Fibroblast of upper back skin (primary cell): Measurements from ENCODE around the gene WDR87.
"Not testable (repeated sequence)": the region's sequence is repeated elsewhere in the genome, so short reads cannot be mapped to it uniquely, and the experiment has no call there.

Experiments
- DNase-seq: peaks from one replicate; pipeline ENCODE4 v3.0.0-alpha.2; 2013

Gene WDR87

DNA sequence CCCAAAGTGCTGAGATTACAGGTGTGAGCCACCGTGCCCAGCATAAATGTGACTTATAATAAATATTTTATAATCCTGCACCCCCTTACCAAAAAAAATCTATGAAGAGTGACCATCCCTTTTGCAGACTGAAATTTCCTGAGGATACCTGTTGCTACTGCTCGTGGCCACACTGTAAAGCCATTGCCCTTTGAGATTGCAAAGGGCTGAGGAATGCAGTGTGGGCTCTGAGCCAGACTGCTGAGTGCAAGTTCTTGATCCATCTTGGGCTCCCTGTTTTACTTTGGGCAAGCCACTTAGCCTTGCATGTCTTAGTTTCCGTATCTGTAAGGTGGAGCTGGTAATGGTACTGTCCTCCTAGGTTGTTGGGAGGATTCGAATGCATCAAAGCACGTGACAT lies 24.0 kb upstream of the WDR87 start:
- DNase-seq = peak; percentile 48

DNA sequence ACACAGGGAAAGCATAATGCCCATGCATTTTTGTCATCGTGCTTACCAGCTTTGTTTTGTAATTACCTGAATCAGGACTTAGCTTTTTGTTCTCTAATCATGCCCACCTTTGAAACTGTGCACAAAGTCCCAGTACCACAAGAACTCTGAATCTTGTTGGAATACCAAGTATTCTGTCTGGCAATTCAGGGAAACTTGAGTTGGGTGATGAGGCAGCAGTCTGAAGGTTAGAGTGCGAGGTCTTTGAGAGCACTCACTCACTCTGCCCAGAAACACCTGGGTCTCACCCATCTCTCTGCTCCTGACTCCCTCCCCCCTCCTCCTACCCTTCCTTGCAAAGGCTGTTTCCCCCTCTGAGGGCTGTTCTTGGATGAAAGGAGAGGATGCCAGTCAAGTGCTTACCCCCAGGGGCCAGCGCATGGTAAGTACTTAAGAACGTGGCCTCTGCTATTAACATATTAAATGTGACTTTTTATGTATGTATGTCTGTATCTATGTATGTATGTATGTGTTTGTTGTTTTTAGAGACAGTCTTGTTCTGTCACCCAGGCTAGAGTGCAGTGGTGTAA lies 23.0 kb upstream of the WDR87 start:
- DNase-seq = no peak

DNA sequence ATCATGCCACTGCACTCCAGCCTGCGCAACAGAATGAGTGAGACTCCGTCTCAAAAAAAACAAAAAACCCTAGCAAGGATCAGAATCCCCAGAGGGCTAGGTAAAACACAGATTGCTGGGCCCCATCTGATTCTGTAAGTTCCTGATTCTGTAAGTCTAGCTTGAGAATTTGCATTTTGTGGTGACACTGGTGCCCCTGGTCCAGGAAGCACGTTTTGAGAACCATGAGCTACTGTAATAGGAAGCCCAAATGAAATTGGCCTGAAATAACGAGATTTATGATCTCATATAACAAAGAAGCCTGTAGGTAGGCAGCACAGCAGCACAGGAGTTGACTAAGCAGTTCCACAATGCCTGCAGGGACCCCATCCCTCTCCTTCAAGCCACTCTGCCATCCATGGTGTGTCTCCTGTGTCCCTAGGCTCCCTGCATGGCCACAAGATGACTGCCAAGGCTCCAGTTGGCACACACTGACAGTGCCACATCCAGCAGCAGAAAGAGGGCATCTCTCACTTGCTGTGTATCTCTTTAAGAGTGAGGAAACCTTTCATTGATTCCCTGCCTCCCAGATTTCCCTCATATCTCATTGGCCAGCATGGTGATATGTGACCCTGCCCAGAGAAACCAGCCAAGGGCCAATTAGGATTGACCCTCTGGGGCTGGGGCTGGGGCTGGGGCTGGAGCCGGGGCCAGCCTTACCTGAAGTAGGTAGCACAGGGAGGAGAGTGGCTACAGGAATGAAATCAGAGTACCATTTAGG lies 22.3 kb upstream of the WDR87 start:
- no peak for DNase-seq

DNA sequence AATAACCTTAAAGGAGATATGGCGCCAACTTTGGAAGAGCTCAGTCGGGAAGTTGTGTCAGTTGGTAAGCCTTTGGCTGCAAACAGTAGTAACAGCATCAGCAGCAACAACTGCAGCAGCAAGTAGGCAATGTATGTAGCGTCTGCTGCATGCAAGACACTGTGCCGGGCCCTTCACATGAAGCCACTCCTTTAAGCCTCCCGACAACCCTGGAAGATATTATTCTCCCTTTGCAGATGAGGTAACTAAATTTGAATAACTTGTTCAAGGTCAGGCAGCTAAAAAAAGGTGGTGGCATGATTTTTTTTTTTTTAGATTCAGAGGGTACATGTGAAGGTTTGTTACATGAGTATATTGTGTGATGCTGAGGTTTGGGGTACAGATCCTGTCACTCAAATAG lies 20.3 kb upstream of the WDR87 start:
- no peak for DNase-seq

DNA sequence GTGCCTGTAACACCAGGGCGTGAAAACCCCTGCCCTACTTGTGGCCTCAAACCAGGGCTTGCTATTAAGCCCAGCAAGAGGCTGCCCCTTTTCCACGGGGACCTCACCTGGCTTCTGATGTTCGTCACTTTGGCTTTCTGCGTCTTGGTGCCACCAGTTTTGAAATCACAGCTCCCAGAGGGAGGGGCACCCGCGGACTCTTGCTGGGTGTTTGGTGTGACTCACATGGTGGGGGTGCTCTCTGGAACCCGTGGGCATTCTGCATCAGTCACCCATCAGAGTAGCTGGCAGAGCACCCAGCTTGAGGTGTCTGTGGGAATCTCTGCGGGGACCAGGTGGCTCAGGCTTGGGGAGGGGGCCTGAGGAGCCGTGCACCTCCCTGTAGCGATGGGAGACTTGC lies 19.9 kb upstream of the WDR87 start:
- DNase-seq = no peak

DNA sequence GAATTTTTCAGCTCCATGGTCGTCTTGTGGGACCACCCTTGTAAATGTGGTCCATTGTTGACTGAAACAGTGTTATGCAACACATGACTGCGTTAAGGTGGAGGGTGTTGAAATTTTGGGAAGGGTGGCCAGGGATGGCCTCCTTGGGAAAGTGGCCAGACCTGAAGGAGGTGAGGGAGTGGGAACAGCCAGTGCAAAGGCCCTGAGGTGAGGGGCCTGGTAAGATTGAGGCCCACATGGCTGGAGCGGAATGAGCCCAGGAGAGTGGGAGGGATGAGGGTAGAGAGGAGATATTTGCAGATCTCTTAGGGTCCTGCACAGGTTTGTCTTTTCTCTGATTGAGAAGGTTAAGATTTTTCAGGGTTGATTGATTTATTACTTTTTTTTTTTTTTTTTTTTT lies 18.8 kb upstream of the WDR87 start:
- DNase-seq = no peak

DNA sequence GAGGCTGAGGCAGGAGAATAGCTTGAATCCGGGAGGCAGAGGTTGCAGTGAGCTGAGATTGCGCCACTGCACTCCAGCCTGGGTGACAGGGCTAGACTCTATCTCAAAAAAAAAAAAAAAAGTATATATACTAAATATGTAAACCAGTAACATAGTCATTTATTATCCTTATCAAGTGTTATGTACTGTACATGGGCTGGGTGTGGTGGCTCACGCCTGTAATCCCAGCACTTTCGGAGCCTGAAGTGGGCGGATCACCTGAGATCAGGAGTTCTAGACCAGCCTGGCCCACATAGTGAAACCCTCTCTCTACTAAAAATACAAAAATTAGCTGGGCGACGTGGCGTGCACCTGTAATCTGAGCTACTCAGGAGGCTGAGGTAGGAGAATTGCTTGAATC lies 18.2 kb upstream of the WDR87 start:
- DNase-seq = not testable (repeated sequence)

DNA sequence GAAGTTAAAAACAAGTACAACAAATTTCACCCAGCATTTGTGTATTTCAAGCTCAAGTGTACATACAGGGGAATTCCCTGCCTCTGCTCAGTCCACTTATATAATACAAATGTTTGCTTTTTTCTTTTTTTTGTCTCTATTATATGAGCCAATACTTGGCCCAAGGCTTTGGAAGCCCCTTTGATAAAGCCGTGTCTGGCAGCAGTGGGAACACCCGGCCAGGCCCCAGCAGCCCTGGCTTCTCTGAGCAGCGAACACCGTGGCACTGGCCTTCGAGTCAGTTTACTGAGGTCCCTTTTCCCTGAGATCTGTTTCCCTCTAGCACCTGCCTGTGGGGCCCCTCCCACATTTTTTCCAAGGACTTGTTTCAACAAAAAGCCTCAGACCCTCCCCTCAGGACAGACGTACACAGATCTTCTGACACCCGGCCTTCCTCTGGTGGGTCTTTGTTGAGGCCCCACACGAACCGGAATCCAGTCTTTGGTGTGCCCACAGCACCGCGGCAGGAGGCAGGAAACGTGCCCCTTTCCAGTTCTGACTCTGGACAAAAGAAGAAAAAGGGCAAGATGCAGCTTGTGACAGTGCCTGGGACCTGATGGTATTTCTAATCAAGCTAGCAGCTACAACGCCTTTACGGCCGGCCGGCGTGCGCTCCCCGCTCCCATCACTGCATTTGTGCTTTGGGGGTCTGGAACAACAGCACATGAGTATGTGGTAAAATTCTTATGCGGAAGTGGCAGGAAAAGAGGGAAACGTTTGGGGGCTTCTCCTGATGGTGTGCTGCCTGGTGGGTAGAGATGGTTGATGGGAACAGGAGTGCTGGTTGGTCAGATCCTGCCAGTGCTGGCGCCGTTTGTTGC lies 14.4 kb upstream of the WDR87 start:
- no peak for DNase-seq

DNA sequence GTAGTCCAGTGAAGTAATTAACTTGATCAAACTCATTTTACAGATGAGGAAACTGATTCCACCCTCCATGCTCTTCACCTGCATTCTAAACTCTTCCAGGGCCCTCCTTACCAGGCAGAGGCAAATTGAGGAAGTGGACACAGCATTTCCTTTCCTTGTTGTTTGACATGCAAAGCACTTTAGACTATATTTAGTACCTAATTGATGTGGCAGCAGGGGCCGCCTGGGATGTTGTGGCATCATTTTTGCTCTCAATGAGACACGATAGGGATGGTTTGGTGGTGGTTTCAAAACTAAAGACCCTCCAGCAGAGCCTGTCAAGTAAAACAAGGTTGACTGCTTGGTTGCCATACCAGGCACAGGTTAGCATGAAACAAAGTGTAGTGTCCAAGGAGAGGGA lies 8.5 kb upstream of the WDR87 start:
- DNase-seq = no peak

DNA sequence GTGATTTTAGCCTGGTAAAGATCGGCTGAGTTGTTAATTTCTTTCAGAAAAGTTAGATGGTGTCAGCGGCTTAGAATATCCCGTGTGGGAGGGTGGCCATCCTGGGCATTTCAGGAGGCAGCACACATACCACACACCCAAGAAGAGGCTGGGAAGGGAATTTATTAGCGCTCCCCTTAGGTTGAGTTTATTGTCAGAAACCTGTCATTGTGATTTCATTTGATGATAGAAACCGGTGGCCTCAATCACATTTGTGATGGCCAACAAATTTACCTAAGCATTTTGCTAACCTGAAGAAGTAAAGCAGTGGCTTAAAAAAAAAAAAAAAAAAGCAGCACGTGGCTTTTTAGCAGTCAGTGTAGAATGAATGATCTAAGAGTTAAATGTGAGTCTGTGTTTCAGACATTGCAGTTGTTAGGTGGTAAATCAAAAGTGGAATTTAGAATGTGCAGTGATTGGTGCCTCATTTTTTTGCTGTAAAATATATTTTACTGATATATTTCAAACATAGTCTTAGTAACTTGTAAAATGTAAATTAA lies 3.3 kb upstream of the WDR87 start:
- DNase-seq = no peak

DNA sequence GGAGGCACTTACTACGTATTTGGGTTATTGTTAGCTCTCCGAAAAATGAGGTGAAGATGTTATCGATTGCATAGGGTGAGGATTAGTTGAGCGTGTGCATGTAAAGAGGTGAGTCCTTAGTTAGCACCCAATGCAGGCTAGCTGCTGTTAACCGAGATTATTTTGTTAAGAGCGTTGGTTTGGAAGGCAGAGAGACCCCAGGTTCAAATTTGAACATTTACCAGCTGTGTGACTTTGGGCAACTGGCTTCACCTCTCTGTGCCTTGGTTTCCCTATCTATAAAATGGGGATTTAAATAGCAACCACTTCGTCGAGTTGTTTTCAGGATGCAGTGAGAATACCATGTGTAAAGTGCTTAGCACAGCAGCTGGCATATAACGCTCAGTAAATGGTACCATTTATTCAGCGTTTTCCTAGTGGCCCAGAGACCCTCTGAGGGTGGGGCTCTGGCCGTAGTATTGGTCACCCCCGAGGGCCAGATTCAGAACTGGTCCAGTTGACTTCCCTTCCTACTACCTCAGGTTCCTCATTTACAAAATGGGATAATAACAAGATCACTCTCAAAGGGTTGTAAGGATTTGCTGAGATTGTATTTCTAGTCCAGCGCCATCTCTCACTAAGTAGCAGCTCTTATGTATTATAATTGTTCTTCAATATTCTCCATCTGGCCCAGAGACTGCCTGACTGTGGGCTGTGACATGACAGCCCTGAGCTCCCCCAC lies 1.5 kb upstream of the WDR87 start:
- DNase-seq = no peak

DNA sequence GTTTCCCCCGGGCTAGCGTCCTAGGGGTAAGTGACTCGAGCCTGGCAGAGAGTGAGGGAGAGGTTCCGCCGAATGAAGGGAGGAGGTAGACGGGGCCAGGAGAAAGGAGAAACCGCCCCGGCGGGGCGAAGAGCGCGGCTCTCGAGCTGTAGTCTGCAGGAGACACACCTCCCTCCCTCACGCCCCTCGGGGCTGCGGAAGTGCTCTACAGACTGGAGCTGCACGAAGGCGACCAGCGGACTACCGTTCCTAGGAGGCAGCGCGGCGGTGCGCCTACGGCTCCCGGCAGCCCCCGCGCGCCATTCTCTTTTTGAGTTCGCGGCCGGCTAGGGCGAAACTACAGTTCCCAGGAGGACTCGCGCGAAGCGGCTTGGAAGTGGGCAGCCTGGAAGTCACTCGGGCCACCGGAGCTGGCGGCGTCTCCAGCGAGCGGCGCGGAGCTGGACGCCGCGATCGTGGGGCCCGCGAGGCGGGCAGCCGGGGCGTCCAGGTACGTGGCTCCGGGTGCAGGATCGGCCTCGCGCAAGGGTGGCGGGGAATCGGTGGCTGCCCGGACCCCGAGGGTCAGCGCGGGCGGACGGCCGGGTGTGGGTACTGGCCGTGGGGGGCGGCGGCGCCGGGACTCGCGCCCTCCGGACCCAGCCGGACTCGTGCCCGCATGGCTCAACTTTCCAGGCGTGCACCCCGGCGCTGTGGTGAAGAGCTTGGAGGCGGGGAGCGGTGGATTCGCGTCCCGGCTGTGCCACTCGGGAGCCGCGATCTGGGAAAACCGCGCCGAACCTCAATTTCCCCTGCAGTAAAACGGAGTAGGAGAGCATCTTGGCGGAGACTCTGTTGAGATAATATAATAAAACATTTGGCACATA lies 708 bp upstream of the WDR87 start, which contains the start of gene SIPA1L3:
Gene SIPA1L3 (plus strand): TSS at position 340 of the 866 bp plus-strand sequence. CDS start 174,358 bp downstream, outside the sequence.
- DNase-seq = peak; percentile 94

DNA sequence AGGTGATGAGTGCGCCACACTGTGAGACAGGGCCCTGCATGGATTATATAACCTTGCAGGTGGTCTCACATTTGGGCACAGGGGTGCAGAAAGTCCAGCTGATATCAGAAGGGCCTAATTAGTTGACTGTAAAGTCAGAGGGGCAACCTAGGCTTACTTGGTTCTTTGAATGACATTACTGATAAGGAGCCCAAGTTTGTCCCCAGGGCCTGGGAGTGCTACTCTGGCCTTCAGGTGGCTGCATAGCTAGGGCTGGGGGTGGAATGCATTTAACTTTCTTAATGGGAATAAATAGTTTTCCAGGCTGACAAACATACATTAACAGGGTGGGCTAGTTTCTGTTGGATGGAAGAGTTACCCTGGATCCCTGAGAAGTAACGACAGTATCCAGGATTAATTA lies 3.3 kb downstream of the WDR87 start:
- DNase-seq = no peak

DNA sequence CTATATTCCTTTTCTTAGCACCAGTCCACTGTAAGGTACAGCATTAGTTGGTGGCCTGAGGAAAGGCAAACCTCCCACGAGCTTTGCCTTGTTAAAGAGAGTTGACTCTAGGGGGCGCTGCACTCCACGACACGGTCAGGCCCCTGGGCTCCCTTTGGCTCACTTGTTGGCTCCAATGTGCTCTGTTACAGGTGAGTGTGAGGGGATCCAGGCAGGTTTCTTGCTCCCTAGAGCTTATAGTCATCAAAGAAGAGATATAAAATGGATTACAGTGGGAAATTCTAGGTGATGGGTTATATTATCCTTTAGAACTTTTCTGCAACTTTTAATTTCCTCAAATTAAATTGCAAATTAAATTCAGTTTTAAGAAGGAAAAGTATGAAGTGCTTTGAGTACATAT lies 3.7 kb downstream of the WDR87 start:
- DNase-seq = peak; percentile 71

DNA sequence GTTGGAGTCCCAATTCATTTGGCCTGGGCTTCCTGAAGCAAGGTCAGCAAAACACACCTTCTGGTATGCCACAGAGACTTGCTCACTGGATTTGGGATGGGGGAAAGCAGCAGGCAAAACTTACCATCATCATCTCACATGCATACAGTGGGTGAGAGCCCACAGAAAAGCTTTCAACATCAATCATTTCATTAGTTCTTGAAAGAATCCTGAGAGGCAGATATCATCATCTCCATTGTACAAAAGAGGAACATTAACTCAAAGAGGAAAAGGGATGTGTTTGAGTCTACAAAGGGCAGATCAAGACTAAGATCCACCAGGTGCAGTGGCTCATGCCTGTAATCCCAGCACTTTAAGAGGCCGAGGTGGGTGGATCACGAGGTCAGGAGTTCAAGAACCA lies 6.4 kb downstream of the WDR87 start:
- no peak for DNase-seq

DNA sequence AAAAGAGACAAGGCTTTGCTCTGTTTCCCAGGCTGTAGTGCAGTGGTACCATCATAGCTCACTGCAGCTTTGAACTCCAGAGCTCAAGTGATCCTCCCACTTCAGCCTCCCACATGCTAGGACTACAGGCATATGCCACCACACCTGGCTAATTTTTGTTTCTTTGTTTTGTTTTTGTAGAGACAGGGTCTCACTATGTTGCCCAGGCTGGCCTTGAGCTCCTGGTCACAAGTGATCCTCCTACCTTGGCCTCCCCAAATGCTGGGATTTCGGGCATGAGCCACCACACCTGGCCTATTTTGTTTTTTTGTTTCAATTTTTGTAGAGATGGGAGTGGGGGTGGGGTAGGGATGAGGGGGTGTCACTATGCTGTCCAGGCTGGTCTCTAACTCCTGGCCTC lies 6.9 kb downstream of the WDR87 start:
- DNase-seq = no peak

DNA sequence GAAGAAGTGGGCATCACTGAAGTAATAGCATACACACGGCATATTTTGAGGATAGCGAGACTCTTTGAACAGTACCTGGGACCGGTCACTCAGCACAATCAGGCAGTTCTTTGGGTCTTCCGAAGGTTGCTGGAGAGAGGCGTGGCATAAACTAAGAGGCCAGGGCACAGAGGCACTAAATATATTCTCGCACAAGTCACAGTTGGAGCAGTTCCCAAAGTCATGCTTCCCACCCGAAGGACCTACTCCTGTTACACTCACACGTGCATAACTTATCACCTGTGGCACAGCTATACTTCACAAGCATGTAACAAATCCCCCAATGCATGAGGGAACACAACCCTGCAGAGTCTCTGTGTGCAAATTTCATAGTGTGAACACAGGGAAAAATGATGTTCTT lies 10.2 kb downstream of the WDR87 start:
- no peak for DNase-seq

DNA sequence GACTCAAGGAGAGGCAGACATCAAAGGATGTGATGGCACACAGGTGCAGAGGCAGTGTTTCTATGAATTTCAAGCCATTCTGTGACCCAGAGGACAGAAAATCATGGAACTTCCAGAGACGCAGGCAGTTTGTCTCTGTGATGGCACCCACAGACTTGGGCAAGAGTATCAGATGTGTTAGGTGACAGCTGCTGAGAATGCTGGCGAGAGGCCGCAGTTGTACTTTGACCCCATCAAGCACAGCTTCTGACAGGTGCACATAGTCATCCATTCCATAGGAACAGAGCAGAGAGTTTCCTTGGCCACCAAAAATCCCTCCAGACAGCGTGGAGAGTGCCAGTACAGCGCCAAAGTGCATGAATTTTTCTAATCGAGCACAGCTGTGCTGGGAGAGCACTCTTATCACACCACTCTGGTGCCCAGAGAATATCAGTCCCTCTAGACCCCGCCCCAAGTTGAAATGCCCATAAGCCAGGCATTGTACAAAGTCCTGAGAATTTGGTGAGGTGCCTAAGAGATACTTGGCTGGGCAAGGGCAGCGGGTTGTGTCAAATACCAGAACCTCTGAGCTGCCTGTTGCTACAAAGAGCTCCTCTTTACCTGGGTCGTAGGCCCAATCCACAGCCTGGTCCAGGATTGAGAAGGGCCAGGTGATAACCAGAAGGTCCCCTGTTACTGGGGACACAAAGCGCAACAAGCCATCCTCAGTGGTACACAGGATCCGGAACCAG lies 12.4 kb downstream of the WDR87 start:
- DNase-seq = no peak

DNA sequence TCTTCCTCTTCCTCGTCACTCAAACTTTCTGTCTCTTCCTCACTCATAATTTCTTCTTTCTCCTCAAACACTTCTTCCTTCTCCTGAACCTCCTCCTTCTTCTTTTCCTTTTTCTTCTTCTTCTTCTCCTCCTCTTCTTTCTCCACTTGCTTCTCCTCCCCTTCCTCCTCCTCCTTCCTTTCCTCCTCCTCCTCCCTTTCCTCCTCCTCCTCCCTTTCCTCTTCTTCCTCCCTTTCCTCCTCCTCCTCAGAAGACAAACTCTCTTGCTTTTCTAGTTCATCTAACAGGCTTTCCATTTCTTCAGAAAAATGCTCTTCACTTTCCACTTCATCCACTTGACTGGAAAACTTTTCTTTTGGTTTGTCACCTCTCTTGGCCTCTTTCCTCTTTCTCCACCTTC lies 19.8 kb downstream of the WDR87 start:
- no peak for DNase-seq

DNA sequence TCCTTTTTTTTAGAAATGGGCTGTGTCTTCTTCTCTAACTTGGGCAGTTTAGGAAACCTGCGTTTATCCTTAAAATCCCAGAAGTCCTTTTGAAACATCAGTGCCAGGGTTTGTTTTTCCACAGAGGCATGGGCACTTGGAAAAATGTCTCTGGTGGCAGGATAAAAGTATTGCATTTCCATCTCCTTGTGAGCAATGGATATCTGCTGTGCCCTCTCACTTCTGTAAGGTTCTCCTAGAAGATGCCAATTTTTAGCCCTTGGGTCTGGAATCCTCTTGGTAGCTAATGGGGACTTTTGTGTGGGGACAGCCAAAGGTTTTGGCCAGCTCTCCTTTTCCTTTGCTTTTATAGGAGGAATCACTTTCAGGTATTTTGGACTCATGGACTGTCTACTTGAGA lies 21.0 kb downstream of the WDR87 start:
- no peak for DNase-seq

DNA sequence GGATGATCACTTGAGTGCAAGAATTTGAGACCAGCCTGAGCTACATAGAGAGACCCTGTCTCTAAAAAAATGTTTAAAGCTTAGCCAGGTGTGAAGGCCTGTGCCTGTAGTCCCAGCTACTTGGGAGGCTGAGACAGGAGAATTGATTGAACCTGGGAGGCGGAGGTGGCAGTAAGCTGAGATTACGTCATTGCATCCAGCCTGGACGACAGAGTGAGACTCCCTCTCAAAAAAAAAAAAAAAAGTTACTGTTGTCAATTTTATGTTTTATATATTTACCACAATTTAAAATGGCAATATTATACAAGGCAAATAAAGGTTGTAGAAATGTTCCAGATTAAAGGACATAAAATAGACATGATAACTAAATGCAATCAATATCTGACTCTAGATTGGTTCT lies 29.2 kb downstream of the WDR87 start:
- no peak for DNase-seq
